B cell (primary cell): ENCODE data around the gene ALDOA. TPM values are rescaled to one million over a fixed set of nuclear protein-coding genes. Genes with fewer than 3 reads are reported as not detected.

Experiments used
- ATAC-seq: fragments of 200-7000 bp; cut with Tn5 transposase; one replicate; pipeline ENCODE4 v1.10.0; 2021; ENCODE audit warnings: low read depth, mild to moderate bottlenecking, moderate number of reproducible peaks, moderate library complexity
- CTCF ChIA-PET: fragments of 350-600 bp; sonication (Branson Sonifier 250); formaldehyde crosslinking; loops from one replicate; lab custom pipeline; 2021; ENCODE audit warnings: antibody characterized with exemption, inconsistent platforms; lab: Charles Lee
- POLR2A ChIA-PET: fragments of 350-600 bp; sonication (Branson Sonifier 250); formaldehyde crosslinking; loops from one replicate; lab custom pipeline; 2021; ENCODE audit warnings: antibody characterized with exemption; lab: Charles Lee
- DNase-seq: peaks from one replicate; pipeline ENCODE4 v3.0.0; 2013
- H2AFZ ChIP-seq: 2 replicates; pipeline ENCODE4 v1.6.1; 2012; ENCODE audit warnings: mild to moderate bottlenecking, low read depth, low read length; ENCODE audit not compliant: insufficient read depth, poor library complexity, severe bottlenecking
- H3K27ac ChIP-seq, 2 donors: 1 replicate in 1 of 2; 2 replicates in 1 of 2; pipeline ENCODE4 v1.5.1; 2012 to 2013; ENCODE audit warnings: low read length in 2 of 2, mild to moderate bottlenecking in 2 of 2, moderate library complexity in 1 of 2
- H3K27me3 ChIP-seq, 4 experiments: fragments of 200-600 bp in 1 of 4; sonication (generic) in 1 of 4; replicated peaks in 1 of 4; 1 replicate in 2 of 4; 2 replicates in 2 of 4; pipeline versions ENCODE4 v1.6.1 to v1.7.0; 2013 to 2016; ENCODE audit warnings: low read length in 3 of 4, mild to moderate bottlenecking in 2 of 4, mixed read lengths in 1 of 4, moderate library complexity in 1 of 4; ENCODE audit not compliant: insufficient read depth in 4 of 4, control insufficient read depth in 3 of 4; ENCODE audit errors: control extremely low read depth in 1 of 4
- H3K36me3 ChIP-seq, 2 experiments: replicated peaks in 1 of 2; 1 replicate in 1 of 2; 2 replicates in 1 of 2; pipeline versions ENCODE4 v1.6.1 to v1.7.1; 2013; ENCODE audit warnings: low read length in 1 of 2; ENCODE audit not compliant: insufficient read depth in 2 of 2, control insufficient read depth in 1 of 2; ENCODE audit errors: control extremely low read depth in 1 of 2, extremely low read depth in 1 of 2
- H3K4me1 ChIP-seq, 2 donors: fragments of 200-600 bp in 1 of 2; sonication (generic) in 1 of 2; 1 replicate in 1 of 2; 2 replicates in 1 of 2; pipeline versions ENCODE4 v1.5.1 to v1.6.1; 2013 to 2017; ENCODE audit warnings: low read length in 2 of 2; ENCODE audit not compliant: control insufficient read depth in 2 of 2, insufficient read depth in 2 of 2
- H3K4me2 ChIP-seq: replicated peaks from 2 replicates; pipeline ENCODE3; 2012; ENCODE audit warnings: mild to moderate bottlenecking, low read depth, low read length; ENCODE audit not compliant: poor library complexity, severe bottlenecking
- H3K4me3 ChIP-seq, 5 experiments: fragments of 200-600 bp in 1 of 5; sonication (generic) in 1 of 5; 1 replicate in 3 of 5; 2 replicates in 2 of 5; pipeline versions ENCODE4 v1.5.1 to v1.7.0; 2011 to 2016; ENCODE audit warnings: low read length in 4 of 5, mild to moderate bottlenecking in 4 of 5, low read depth in 2 of 5, control low read depth in 1 of 5, moderate library complexity in 1 of 5; ENCODE audit not compliant: insufficient read depth in 1 of 5; ENCODE audit errors: control extremely low read depth in 1 of 5, extremely low read depth in 1 of 5
- H3K79me2 ChIP-seq: fragments of 200-600 bp; sonication (generic); one replicate; pipeline ENCODE4 v1.6.0; 2016; ENCODE audit warnings: low read length; ENCODE audit not compliant: control insufficient read depth, insufficient read depth
- H3K9ac ChIP-seq: fragments of 200-600 bp; sonication (generic); 2 replicates; pipeline ENCODE4 v1.6.1; 2017; ENCODE audit warnings: mild to moderate bottlenecking, low read length, moderate library complexity
- H3K9me3 ChIP-seq, 3 donors: one replicate each; pipeline versions ENCODE4 v1.6.1 to v1.7.1; 2013; ENCODE audit warnings: low read length in 2 of 3; ENCODE audit not compliant: control insufficient read depth in 2 of 3, insufficient read depth in 1 of 3; ENCODE audit errors: control extremely low read depth in 1 of 3
- H4K20me1 ChIP-seq: 2 replicates; pipeline ENCODE4 v1.6.0; 2012; ENCODE audit warnings: mild to moderate bottlenecking, low read length; ENCODE audit not compliant: insufficient read depth, control insufficient read depth, poor library complexity, severe bottlenecking
- H3K27ac Mint-ChIP-seq: one replicate; pipeline ENCODE4 v1.8.0; 2021; ENCODE audit warnings: mixed read lengths
- H3K27me3 Mint-ChIP-seq: one replicate; pipeline ENCODE4 v1.8.0; 2021; ENCODE audit warnings: mixed read lengths
- H3K4me1 Mint-ChIP-seq: one replicate; pipeline ENCODE4 v1.8.0; 2021; ENCODE audit warnings: mixed read lengths
- H3K4me3 Mint-ChIP-seq: one replicate; pipeline ENCODE4 v1.8.0; 2021; ENCODE audit warnings: mixed read lengths
- H3K9me3 Mint-ChIP-seq: one replicate; pipeline ENCODE4 v1.8.0; 2022; ENCODE audit warnings: mixed read lengths; ENCODE audit not compliant: insufficient read depth
- EZH2 ChIP-seq: IDR thresholded peaks from 2 replicates; pipeline ENCODE4 v1.6.1; 2012; ENCODE audit warnings: borderline replicate concordance, low read depth, mild to moderate bottlenecking, moderate library complexity, low read length; ENCODE audit not compliant: insufficient read depth, poor library complexity, severe bottlenecking
- WGBS: methylation state at CpG from one replicate; pipeline ENCODE4 v1.1.5; 2013; ENCODE audit warnings: missing lambda C conversion rate; ENCODE audit not compliant: insufficient coverage; 5-methylcytosine and 5-hydroxymethylcytosine counted together
- intact Hi-C: fragments of 100-400 bp; cut with micrococcal nuclease; formaldehyde crosslinking; loops from one replicate; pipeline ENCODE4 v1.10.0; 2022
- polyA plus RNA-seq: library from polyadenylated mRNA; depleted of rRNA; stranded (reverse); fragments of >200 nt; gene quantifications from 2 replicates; pipeline ENCODE4 v1.2.3, GENCODE V29; 2012
- total RNA-seq, 2 donors: library from RNA; stranded (reverse); fragments of 120-200 nt in 1 of 2; gene quantifications; 1 replicate in 1 of 2; 2 replicates in 1 of 2; pipeline versions ENCODE4 v1.2.3 to v1.2.4, GENCODE V29; 2013 to 2022
- TF ChIP-seq, protein P1 (sequence below): fragments of 200-600 bp; IDR thresholded peaks from one replicate; pipeline ENCODE4 v1.8.0; 2022; ENCODE audit warnings: antibody characterized with exemption, mild to moderate bottlenecking

Gene ALDOA
- total and polyA plus RNA-seq, 2 donors (not counting 1 experiment from before 2014, with no cell fraction given) = 329 to 343 TPM

DNA sequence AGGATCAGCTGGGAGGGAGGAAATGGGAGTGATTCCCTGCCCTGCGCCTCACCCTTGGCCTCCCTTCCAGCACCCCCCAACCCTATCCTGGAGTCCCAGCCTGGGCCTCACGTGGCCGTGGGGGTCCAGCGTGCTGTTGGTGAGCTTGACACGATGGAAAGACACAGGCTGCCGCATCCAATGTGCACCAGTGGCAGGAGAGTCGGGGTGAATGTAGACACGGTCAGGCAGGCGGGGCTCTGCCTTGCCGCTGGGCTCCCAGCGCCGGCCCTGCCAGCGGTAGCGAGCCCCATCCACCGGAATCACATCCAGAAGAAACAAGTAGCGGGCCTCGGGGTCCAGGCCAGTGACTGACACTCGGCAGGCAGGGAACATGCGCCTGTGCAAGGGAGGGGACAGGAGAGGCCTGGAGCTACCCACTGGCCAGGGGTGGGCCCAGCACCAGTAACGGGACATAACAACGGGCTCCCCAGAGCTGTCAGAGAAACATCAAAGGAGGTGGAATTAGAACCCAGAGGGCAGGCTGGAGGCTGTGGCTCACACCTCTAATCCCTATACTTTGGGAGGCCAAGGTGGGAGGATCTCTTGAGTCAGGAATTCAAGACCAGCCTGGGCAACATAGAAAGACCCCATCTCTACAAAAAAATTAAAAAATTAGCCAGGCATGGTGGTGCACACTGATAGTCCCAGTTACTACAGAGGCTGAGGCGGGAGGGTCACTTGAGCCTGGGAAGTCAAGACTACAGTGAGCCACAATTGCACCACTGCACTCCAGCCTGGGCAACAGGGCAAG is 23.5 kb downstream of the ALDOA start:
- no peak for TF ChIP-seq EZH2
- TF ChIP-seq, protein P1, sequence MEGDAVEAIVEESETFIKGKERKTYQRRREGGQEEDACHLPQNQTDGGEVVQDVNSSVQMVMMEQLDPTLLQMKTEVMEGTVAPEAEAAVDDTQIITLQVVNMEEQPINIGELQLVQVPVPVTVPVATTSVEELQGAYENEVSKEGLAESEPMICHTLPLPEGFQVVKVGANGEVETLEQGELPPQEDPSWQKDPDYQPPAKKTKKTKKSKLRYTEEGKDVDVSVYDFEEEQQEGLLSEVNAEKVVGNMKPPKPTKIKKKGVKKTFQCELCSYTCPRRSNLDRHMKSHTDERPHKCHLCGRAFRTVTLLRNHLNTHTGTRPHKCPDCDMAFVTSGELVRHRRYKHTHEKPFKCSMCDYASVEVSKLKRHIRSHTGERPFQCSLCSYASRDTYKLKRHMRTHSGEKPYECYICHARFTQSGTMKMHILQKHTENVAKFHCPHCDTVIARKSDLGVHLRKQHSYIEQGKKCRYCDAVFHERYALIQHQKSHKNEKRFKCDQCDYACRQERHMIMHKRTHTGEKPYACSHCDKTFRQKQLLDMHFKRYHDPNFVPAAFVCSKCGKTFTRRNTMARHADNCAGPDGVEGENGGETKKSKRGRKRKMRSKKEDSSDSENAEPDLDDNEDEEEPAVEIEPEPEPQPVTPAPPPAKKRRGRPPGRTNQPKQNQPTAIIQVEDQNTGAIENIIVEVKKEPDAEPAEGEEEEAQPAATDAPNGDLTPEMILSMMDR = no peak
- Histone ChIP-seq H3K4me2 (no peak overlapping the region), H3K27me3 (no peaks in the 10 kb centered on the region)

More for the DNA sequence above, 23.5 kb downstream of the ALDOA start:
- Histone ChIP-seq H3K4me1 (peaks cover 19 to 40% of the 10 kb centered on the region in 2 donors), H3K27ac (no peak overlapping the region), H2AFZ (no peak overlapping the region), H3K4me3 (no peak overlapping the region), H3K9me3 (no peaks in the 10 kb centered on the region), H3K79me2 (peaks cover 3% of the 10 kb centered on the region), H4K20me1 (no peaks in the 10 kb centered on the region), H3K9ac (no peak overlapping the region), H3K36me3 (peaks cover 0 to 25% of the 10 kb centered on the region in 2 experiments)
- no peak for ATAC-seq
- CTCF ChIA-PET = interaction anchor here (0.6 to 3.6 kb wide), 2 partner anchors 24 to 1118 kb away, joined by 4 to 28 read pairs; partner anchors contain the start of gene ALDOA
- intact Hi-C loops = no loop called here
- DNase-seq = no peak
- peaks cover 37% of the 10 kb centered on the region for H3K4me1 Mint-ChIP-seq
- no peaks in the 10 kb centered on the region for H3K27me3 Mint-ChIP-seq
- WGBS = 95% methylated on average over 21 of the region's 22 CpGs
- POLR2A ChIA-PET = interaction anchor here (0.5 kb wide), 1 partner anchor 14 kb away, joined by 7 read pairs; no protein-coding TSS in a partner anchor
- H3K27ac Mint-ChIP-seq = no peak overlapping the region
- no peak overlapping the region for H3K4me3 Mint-ChIP-seq
- no peaks in the 10 kb centered on the region for H3K9me3 Mint-ChIP-seq
